Colonic mucosa (tissue), 4 donors: ENCODE results near the gene NPFFR1. TPM values are rescaled to one million over a fixed set of nuclear protein-coding genes. Genes with fewer than 3 reads are reported as not detected.

Experiments used
- DNase-seq: peaks from one replicate; pipeline ENCODE4 v3.0.0-alpha.2; 2020
- H3K27ac ChIP-seq: fragments of 200-600 bp; one replicate; pipeline ENCODE4 v1.8.0; 2021
- H3K27me3 ChIP-seq: fragments of 200-600 bp; one replicate; pipeline ENCODE4 v1.8.0; 2021
- H3K36me3 ChIP-seq: fragments of 200-600 bp; one replicate; pipeline ENCODE4 v1.8.0; 2021
- H3K4me1 ChIP-seq: fragments of 200-600 bp; one replicate; pipeline ENCODE4 v1.8.0; 2021; ENCODE audit warnings: mild to moderate bottlenecking
- H3K4me3 ChIP-seq: fragments of 200-600 bp; one replicate; pipeline ENCODE4 v1.8.0; 2021
- H3K9ac ChIP-seq, 2 donors: one replicate each; pipeline ENCODE4 v1.7.0; 2013; ENCODE audit warnings: control low read depth in 2 of 2, low read depth in 2 of 2, low read length in 2 of 2
- H3K9me3 ChIP-seq: fragments of 200-600 bp; one replicate; pipeline ENCODE4 v1.8.0; 2021
- CTCF ChIP-seq: fragments of 200-600 bp; IDR thresholded peaks from one replicate; pipeline ENCODE4 v1.8.0; 2022; ENCODE audit warnings: antibody characterized with exemption, mild to moderate bottlenecking
- intact Hi-C: fragments of 100-400 bp; cut with DNase I; formaldehyde crosslinking; loops from one replicate; pipeline ENCODE4 v1.14.1; 2022
- total RNA-seq, 2 donors: library from RNA; stranded (reverse); fragmentation: NEBNext Ultra II Directional in 1 of 2; extraction: Animal tissue kit (Norgen Biotek cat#: 25700) in 1 of 2; gene quantifications; one replicate each; pipeline ENCODE4 v1.2.1, GENCODE V29; 2021
- donor health status: healthy.
- donor health status: DM: no; HTN: no; CAD: no.
- donor health status: DM: no; HTN: no; CAD: no.

Gene NPFFR1
- total RNA-seq, 2 donors from 2014 or later = 0.07 to 0.08 TPM

GRCh38 chr10:70206762-70207161, 77.0 kb downstream of the NPFFR1 start:
- TF ChIP-seq CTCF = no peak
- Histone ChIP-seq H3K9ac (no peak overlapping the region), H3K9me3 (no peaks in the 10 kb centered on the region), H3K36me3 (peaks cover 7% of the 10 kb centered on the region), H3K4me1 (no peaks in the 10 kb centered on the region), H3K4me3 (no peak overlapping the region), H3K27me3 (no peaks in the 10 kb centered on the region), H3K27ac (no peak overlapping the region)
- intact Hi-C loops = no loop called here
- DNase-seq = no peak

- Histone ChIP-seq H3K9me3 (no peaks in the 10 kb centered on the region), H3K9ac (no peak overlapping the region), H3K4me3 (no peak overlapping the region), H3K27me3 (no peaks in the 10 kb centered on the region), H3K4me1 (no peaks in the 10 kb centered on the region), H3K27ac (no peak overlapping the region), H3K36me3 (peaks cover 7% of the 10 kb centered on the region)
- DNase-seq = no peak
- TF ChIP-seq CTCF = no peak
- intact Hi-C loops = no loop called here
Measured at GRCh38 chr10:70201105-70201504, 82.7 kb downstream of the NPFFR1 start.

GRCh38 chr10:70198696-70199466, 84.9 kb downstream of the NPFFR1 start:
- no peak overlapping the region for H3K4me3 ChIP-seq
- no peaks in the 10 kb centered on the region for H3K9me3 ChIP-seq
- no peaks in the 10 kb centered on the region for H3K27me3 ChIP-seq
- DNase-seq = no peak
- no peak for TF ChIP-seq CTCF
- H3K4me1 ChIP-seq = no peaks in the 10 kb centered on the region
- no peak overlapping the region for H3K9ac ChIP-seq
- peaks cover 3% of the 10 kb centered on the region for H3K36me3 ChIP-seq
- intact Hi-C loops = no loop called here
- H3K27ac ChIP-seq = no peak overlapping the region

Other genes with a start within 250 kb of the NPFFR1 start
- gene MACROH2A2, start 231.2 kb downstream of the NPFFR1 start, total RNA-seq = 10 to 100 TPM; 15.1 to 22.1 TPM
- gene AIFM2, start 151.2 kb downstream of the NPFFR1 start, total RNA-seq = 10 to 100 TPM; 15.4 to 25.7 TPM
- 10 to 100 TPM; 13.1 to 23.8 TPM for gene TYSND1, start 137.3 kb downstream of the NPFFR1 start, total RNA-seq
- 10 to 100 TPM; 83.4 to 89.9 TPM for gene SAR1A, start 113.5 kb downstream of the NPFFR1 start, total RNA-seq
- gene PPA1, start 50.6 kb downstream of the NPFFR1 start, total RNA-seq = 100 to 1,000 TPM; 180 to 186 TPM
- 1 to 10 TPM; 5.0 to 9.8 TPM for gene LRRC20, start 98.6 kb upstream of the NPFFR1 start, total RNA-seq
- 10 to 100 TPM; 77.1 to 77.7 TPM for gene EIF4EBP2, start 120.1 kb upstream of the NPFFR1 start, total RNA-seq
- gene NODAL, start 157.7 kb upstream of the NPFFR1 start, total RNA-seq = under 1 TPM in 1 of 2 donors, not detected in 1; 0.17 TPM
- gene PALD1, start 194.8 kb upstream of the NPFFR1 start, total RNA-seq = 1 to 10 TPM; 1.3 to 2.5 TPM